NCI-H187 treated with DMSO at 0.1 percent for 48 hours (cell line): Measurements from ENCODE around the gene SSX4B.
"Not testable (repeated sequence)": the region's sequence is repeated elsewhere in the genome, so short reads cannot be mapped to it uniquely, and the experiment has no call there.

ENCODE experiments used
- DNase-seq: peaks from one replicate; lab custom pipeline; 2025; lab: John Stamatoyannopoulos, UW

Gene SSX4B, protein sequence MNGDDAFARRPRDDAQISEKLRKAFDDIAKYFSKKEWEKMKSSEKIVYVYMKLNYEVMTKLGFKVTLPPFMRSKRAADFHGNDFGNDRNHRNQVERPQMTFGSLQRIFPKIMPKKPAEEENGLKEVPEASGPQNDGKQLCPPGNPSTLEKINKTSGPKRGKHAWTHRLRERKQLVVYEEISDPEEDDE

GRCh38 chrX:48411860-48412259 is at the start of gene SSX4B:
SSX4B (minus strand) TSS chrX:48411960; CDS start chrX:48411372, 588 bp downstream.
- not testable (repeated sequence) for DNase-seq

GRCh38 chrX:48460606-48461005 is 48.8 kb upstream of the SSX4B start:
- no peak for DNase-seq

DNA sequence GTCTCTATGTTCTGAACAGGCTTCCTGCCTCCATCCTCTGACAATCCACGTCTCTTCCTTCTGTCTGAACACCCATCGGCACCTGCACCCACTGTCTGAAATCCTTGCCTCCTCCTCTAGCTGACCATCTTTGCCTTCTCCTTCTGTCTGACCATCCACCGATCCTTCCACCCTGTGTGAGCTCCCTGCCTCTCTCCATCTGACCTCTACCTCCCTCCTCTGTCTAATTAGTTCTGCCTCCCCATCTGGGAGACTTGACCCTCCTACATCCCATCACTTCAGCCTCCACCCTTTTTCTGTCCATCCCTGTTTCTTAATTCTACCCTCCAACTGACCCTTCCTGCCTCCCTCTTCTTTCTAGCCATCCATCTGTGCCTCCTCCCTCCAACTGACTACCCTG is 48.3 kb upstream of the SSX4B start:
- no peak for DNase-seq

DNA sequence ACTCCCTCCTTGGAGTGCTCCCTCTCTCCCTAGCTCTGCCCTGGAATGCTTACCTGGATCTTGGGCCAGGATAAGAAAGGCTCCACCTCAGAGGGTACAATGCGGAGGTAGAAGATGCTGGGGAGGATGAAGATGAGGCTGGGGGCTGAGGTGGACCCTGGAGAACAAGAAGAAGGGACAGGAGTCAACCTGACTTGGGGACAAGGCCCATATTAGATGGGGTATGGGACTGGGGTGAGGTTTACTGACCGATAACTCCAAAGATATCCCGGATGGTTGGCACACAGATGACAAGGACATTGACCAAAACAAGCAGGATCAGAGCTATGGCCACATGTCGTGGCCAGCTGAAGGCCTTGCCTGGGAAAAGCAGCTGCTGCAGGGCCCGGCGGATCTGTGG is 47.7 kb upstream of the SSX4B start:
- no peak for DNase-seq

- no peak for DNase-seq
Measured at GRCh38 chrX:48458711-48459110, 47.0 kb upstream of the SSX4B start.

GRCh38 chrX:48456628-48457331 is 45.0 kb upstream of the SSX4B start:
- no peak for DNase-seq

DNA sequence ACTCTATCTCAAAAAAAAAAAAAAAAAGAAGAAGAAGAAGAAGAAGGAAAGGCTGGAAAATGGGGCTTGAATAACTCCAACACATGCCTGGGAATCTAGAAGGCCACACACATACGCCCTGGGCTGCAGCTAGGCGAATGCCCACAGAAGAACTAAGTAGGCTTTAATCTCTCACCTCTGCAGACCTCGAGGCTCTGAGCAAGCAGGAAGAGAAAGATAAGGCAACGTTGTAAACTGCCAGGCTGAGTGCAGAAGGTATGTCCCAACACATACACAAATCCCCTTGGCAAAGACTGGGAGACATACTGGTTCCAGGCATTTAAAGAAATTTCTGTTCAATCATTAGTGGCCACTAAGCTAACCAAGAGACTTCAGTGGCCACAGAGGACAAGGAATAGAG is 39.9 kb upstream of the SSX4B start:
- DNase-seq: no peak

- DNase-seq: no peak
Measured at GRCh38 chrX:48450076-48450475, 38.3 kb upstream of the SSX4B start.

GRCh38 chrX:48447201-48447600 is 35.4 kb upstream of the SSX4B start:
- not testable (repeated sequence) for DNase-seq

DNA sequence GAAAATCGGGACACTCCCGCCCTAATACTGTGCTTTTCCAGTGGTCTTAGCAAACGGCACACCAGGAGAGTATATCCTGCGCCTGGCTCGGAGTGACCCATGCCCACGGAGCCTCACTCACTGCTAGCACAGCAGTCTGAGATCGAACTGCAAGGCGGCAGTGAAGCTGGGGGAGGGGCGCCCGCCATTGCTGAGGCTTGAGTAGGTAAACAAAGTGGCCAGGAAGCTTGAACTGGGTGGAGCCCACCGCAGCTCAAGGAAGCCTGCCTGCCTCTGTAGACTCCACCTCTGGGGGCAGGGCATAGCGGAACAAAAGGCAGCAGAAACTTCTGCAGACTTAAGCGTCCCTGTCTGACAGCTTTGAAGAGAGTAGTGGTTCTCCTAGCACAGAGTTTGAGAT is 22.0 kb upstream of the SSX4B start:
- not testable (repeated sequence) for DNase-seq

GRCh38 chrX:48430166-48430565 is 18.4 kb upstream of the SSX4B start:
- not testable (repeated sequence) for DNase-seq

DNA sequence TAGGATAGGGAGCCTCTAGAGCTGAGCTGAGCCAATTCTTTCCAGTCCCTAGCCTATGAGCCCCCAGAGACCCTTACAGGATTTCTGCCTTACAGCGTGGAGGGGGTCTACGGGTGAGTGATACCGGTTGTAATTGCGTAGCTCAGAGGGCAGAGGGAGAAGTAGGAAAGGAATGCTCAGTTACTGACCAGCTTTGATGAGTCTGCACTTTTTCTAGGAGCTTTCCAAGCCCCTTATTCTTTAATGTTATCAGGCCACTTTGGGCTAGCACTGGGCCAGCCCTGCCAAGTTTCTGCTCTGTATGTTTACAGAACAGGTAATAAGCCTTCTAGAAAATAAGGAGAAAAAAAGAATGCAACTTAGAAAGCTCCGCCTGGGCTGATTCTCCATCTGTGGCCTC is 17.8 kb upstream of the SSX4B start:
- DNase-seq: not testable (repeated sequence)

DNA sequence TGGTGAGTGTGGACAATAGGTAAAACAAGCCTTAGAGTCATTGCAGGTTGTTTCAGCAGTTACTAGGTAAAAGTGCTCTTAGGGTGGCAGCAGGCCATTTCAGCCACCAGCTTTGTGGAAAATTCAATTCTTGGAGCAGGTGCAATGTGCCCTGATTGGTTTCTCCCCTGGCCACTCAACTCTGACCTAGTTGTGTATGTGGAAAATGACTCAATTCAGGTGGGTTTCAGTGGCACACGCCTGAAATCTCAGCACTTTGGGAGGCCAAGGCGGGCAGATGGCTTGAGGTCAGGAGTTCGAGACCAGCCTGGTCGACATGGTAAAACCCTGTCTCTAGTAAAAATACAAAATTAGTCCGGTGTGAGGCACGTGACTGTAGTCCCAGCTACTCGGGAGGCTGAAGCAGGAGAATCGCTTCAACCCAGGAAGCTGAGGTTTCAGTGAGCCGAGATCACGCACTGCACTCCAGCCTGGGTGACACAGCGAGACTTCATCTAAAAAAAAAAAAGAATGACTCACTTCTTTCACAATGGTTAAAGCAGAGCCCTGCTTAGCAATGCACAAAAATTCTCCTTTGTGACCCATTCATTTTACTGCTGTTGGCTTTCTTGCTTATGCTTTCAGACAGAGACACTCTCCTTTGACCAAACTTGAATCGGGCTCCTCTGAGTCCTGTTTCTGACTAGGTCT is 15.4 kb upstream of the SSX4B start:
- DNase-seq: not testable (repeated sequence)

GRCh38 chrX:48397825-48398224 is 13.9 kb downstream of the SSX4B start:
- DNase-seq: not testable (repeated sequence)

DNA sequence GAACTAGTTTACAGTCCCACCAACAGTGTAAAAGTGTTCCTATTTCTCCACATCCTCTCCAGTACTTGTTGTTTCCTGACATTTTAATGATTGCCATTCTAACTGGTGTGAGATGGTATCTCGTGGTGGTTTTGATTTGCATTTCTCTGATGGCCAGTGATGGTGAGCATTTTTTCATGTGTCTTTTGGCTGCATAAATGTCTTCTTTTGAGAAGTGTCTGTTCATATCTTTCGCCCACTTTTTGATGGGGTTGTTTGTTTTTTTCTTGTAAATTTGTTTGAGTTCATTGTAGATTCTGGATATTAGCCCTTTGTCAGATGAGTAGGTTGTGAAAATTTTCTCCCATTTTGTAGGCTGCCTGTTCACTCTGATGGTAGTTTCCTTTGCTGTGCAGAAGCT is 14.8 kb downstream of the SSX4B start:
- DNase-seq: not testable (repeated sequence)

- DNase-seq: not testable (repeated sequence)
Measured at GRCh38 chrX:48383239-48383638, 28.5 kb downstream of the SSX4B start, which contains the start of gene SSX4. SSX4 (plus strand) TSS chrX:48383539; CDS start chrX:48384054, 515 bp downstream.

GRCh38 chrX:48370408-48370807 is 41.4 kb downstream of the SSX4B start:
- DNase-seq: not testable (repeated sequence)

DNA sequence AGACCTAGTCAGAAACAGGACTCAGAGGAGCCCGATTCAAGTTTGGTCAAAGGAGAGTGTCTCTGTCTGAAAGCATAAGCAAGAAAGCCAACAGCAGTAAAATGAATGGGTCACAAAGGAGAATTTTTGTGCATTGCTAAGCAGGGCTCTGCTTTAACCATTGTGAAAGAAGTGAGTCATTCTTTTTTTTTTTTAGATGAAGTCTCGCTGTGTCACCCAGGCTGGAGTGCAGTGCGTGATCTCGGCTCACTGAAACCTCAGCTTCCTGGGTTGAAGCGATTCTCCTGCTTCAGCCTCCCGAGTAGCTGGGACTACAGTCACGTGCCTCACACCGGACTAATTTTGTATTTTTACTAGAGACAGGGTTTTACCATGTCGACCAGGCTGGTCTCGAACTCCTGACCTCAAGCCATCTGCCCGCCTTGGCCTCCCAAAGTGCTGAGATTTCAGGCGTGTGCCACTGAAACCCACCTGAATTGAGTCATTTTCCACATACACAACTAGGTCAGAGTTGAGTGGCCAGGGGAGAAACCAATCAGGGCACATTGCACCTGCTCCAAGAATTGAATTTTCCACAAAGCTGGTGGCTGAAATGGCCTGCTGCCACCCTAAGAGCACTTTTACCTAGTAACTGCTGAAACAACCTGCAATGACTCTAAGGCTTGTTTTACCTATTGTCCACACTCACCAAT is 43.9 kb downstream of the SSX4B start:
- DNase-seq: not testable (repeated sequence)

- DNase-seq: not testable (repeated sequence)
Measured at GRCh38 chrX:48359281-48359680, 52.5 kb downstream of the SSX4B start.

- no peak for DNase-seq
Measured at GRCh38 chrX:48357681-48358080, 54.1 kb downstream of the SSX4B start.

- DNase-seq: not testable (repeated sequence)
Measured at GRCh38 chrX:48356315-48357094, 55.3 kb downstream of the SSX4B start, which contains the start of gene SSX3. SSX3 (minus strand) TSS chrX:48356703; CDS start chrX:48355249, 1,454 bp downstream.
